ENCODE measurements around the gene CDK19.
"Not testable (repeated sequence)": the region's sequence is repeated elsewhere in the genome, so short reads cannot be mapped to it uniquely, and the experiment has no call there.

The CDK19 gene

GRCh38 chr6:110815411-110816409 lies at the start of gene CDK19:
CDK19 (minus strand) TSS chr6:110815469; CDS start chr6:110815136, 333 bp downstream.
- DNase-seq = peak; percentile 99

- no peak for DNase-seq
These were observed 49.6 kb upstream of the CDK19 start for GRCh38 chr6:110864824-110865223.

- DNase-seq = no peak
These were observed 44.1 kb upstream of the CDK19 start for GRCh38 chr6:110859335-110859792.

- DNase-seq = no peak
These were observed 43.4 kb upstream of the CDK19 start for GRCh38 chr6:110858562-110859214.

DNA sequence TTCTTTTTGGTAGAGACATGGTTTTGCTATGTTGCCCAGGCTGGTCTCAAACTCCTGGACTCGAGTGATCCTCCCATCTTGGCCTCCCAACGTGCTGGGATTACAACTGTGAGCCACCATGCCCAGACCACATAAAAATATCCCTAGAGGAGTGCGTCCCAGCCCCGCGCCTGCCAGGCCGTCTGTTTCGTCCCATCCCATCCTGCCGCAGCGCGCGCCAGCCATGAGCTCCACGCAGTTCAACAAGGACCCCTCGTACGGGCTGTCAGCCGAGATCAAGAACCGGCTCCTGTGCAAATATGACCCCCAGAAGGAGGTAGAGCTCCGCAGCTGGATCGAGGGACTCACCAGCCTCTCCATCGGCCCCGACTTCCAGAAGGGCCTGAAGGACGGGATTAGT lies 42.7 kb upstream of the CDK19 start:
- no peak for DNase-seq

GRCh38 chr6:110856296-110856695 lies 41.0 kb upstream of the CDK19 start:
- no peak for DNase-seq

GRCh38 chr6:110853754-110854477 lies 38.6 kb upstream of the CDK19 start:
- DNase-seq = no peak

GRCh38 chr6:110852773-110853172 lies 37.5 kb upstream of the CDK19 start:
- no peak for DNase-seq

DNA sequence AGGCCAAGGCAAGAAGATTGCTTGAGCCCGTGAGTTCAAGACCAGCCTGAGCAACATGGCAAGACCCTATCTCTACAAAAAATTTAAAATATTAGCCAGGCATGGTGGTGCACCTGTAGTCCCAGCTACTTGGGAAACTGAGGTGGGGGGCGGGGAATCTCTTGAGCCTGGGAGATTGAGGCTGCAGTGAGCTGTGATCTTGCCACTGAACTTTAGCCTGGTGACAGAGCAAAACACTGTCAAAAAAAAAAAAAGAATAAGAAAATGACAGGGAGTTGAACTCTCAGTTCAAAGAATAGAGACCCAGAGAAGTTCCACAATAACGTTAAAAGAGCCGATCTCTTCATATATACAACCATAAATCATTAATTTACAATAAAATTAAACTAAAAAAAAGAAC lies 34.5 kb upstream of the CDK19 start:
- DNase-seq = no peak

DNA sequence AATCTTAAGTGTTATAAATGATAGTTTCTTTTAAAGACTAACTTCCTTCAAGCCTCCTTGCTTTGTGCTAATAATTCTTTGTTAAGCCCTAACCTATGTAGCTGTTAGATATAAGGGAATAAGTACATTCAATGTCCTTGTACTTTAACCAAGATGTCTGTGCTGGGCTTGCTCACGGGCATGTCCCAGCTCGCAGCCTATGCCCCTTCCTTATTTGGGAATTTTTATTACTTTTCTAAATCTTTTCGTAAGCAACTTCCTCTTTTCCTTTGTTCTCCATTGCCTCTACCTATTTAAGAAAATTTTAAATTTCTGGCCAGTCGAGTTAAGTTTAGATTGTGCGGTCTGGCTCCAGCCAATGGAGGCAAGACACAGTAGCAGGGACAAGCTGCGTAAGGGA lies 26.0 kb upstream of the CDK19 start:
- DNase-seq = no peak

GRCh38 chr6:110835751-110836150 lies 20.5 kb upstream of the CDK19 start:
- not testable (repeated sequence) for DNase-seq

- no peak for DNase-seq
These were observed 18.6 kb upstream of the CDK19 start for GRCh38 chr6:110833831-110834230.

DNA sequence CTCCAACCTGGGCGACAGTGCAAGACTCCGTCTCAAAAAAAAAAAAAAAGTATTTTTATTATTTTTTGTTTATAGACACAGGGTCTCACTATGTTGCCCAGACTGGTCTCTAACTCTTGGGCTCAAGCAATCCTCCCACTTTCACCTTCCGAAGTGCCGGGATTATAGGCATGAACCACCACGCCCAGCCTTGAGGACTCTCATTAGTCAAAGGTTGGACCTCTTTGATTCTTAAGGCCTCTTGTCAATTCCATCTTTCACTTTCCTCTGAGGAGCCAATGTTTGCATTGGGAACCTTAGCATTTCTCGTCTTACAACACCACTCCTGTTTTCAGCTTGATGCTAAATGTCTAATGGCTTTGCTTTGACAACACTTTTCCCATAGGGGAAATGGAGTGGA lies 16.1 kb upstream of the CDK19 start:
- DNase-seq = no peak

DNA sequence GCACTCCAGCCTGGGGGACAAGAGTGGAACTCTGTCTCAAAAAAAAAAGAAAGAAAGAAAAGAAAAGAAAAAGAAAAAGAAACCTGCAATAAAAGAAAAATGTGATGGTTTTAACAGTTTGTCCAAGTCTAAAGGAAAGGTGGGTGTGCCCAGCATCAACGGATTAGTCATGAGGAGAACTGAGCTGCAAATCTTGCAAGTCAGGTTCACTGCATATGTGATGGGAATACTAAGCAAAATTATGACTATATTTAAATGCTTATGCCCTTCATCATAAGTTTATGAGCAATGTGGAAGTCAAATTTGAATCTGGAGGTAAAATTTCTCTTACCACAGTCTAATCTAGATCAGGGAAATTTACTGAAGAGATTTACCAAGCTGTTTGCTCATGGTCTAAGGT lies 13.1 kb upstream of the CDK19 start:
- DNase-seq = no peak

GRCh38 chr6:110826236-110827129 lies 11.2 kb upstream of the CDK19 start:
- no peak for DNase-seq

DNA sequence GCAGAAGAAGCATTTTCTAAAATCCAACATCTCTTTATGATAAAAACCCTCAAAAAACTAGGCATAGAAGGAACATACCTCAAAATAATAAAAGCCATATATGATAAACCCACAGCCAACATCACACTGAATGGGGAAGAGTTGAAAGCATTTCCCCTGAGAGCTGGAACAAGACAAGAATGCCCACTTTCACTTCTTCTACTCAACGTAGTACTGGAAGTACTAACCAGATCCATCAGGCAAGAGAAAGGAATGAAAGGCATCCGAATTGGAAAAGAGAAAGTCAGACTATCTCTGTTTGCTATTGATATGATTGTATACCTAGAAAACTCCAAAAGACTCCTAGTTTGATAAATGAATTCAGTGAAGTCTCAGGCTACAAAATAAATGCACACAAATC lies 7.9 kb upstream of the CDK19 start:
- DNase-seq = no peak

DNA sequence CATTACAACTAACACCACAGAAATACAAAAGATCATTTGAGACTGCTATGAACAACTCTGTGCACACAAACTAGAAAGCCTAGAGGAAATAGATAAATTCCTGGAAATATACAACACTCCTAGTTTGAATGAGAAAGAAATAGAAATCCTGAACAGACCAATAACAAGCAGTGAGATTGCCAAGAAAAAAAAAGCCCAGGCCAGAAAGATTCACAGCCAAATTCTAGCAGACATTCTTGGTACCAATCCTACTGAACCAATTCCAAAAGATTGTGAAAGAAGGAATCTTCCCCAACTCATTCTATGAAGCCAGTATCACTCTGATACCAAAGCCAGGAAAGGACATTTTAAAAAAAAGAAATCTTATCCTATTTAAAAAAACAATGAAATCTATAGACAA lies 7.0 kb upstream of the CDK19 start:
- no peak for DNase-seq

- DNase-seq = no peak
These were observed 1.4 kb upstream of the CDK19 start for GRCh38 chr6:110816677-110817076.

- no peak for DNase-seq
These were observed 256 bp downstream of the CDK19 start for GRCh38 chr6:110815015-110815410.

DNA sequence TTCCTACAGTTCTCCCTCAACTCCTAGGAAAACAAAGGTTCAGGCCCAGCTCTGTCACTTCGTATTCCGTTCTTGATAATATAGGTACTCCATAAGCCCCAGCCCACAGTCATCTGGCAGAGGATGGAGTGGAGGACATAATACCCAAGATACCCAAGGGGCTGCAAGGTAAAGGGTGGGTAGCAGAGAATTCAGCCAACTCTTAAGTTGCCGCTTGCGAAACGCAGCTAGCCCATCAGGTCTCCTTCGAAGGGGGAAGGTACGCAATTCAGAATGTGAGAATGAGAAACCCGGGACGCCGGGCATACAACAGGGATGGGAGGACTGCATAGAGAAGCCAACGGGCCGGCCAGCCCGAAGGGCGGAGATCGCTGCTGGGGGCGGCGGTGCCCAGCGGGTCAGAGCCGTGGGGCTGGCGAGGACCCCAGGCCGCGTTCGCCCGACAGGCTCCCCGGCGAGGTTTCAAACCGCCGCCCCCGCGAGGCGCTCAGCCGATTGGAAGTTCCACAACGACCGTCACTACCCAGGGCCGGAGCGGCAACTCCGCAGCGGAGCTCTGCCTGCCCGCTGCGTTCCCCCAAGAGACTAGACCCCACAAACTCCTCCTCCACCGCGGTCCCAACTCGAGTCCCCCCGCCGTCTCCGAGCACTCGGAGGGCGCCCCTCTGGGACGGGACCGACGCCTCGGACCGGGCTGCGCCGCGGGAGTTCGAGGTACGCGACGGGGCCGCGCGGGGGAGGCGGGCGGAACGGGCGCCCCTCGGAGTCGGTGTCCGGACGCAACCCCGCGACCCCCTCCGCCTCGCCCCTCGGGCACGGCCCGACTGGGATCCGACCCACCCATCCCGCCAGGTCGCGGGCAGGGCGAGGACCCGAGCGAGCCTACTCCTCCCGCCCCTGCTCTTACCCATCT lies 911 bp downstream of the CDK19 start:
- DNase-seq = peak; percentile 34

All from NCI-H1105 (cell line).